Thoracic aorta (tissue), 2 donors: ENCODE data around the gene ENDOD1. TPM values are rescaled to one million over a fixed set of nuclear protein-coding genes. Genes with fewer than 3 reads are reported as not detected.

Experiments used
- ATAC-seq: fragments of 150-250 bp; one replicate; pipeline ENCODE4 v1.8.0; 2017; ENCODE audit warnings: low read depth; ENCODE audit not compliant: insufficient number of reproducible peaks, low FRiP score
- DNase-seq: peaks from one replicate; pipeline ENCODE4 v3.0.0-alpha.2; 2020; ENCODE audit warnings: low spot score
- H3K27ac ChIP-seq, 2 donors: fragments of 200-600 bp; sonication (generic); 1 replicate in 1 of 2; 2 replicates in 1 of 2; pipeline ENCODE4 v1.5.1; 2016; ENCODE audit warnings: mild to moderate bottlenecking in 2 of 2, moderate library complexity in 2 of 2
- H3K27me3 ChIP-seq: fragments of 200-600 bp; sonication (generic); replicated peaks from 2 replicates; pipeline ENCODE4 v1.6.0; 2016; ENCODE audit warnings: mild to moderate bottlenecking; ENCODE audit not compliant: insufficient read depth
- H3K36me3 ChIP-seq: fragments of 200-600 bp; sonication (generic); one replicate; pipeline ENCODE4 v1.5.1; 2016
- H3K4me1 ChIP-seq, 2 donors: fragments of 200-600 bp; sonication (generic); 1 replicate in 1 of 2; 2 replicates in 1 of 2; pipeline versions ENCODE4 v1.5.1 to v1.6.0; 2016; ENCODE audit warnings: low read depth in 2 of 2, mild to moderate bottlenecking in 1 of 2; ENCODE audit not compliant: control insufficient read depth in 1 of 2
- H3K4me3 ChIP-seq: fragments of 200-600 bp; sonication (generic); 2 replicates; pipeline ENCODE4 v1.5.1; 2016; ENCODE audit warnings: mild to moderate bottlenecking
- H3K9me3 ChIP-seq: fragments of 200-600 bp; sonication (generic); 2 replicates; pipeline ENCODE4 v1.5.1; 2016
- CTCF ChIP-seq: fragments of 200-600 bp; sonication (generic); IDR thresholded peaks from one replicate; pipeline ENCODE4 v1.5.1; 2019; ENCODE audit warnings: antibody characterized with exemption
- total RNA-seq, 2 donors: library from RNA; depleted of rRNA; stranded (reverse); fragments of >200 nt; gene quantifications; one replicate each; pipeline versions ENCODE4 v1.1.0 to v1.2.3, GENCODE V29; 2016

ENDOD1 gene
- total RNA-seq, 2 donors from 2014 or later, result 86.9 to 155 TPM

GRCh38 chr11:95137299-95137698 lies 47.7 kb downstream of the ENDOD1 start:
- DNase-seq (no peak), ATAC-seq (no peak)
- no peaks in the 10 kb centered on the region for H3K4me1 ChIP-seq
- no peak overlapping the region for H3K27ac ChIP-seq
- H3K27me3 ChIP-seq, result no peaks in the 10 kb centered on the region
- no peak for TF ChIP-seq CTCF
- no peaks in the 10 kb centered on the region for H3K36me3 ChIP-seq
- no peaks in the 10 kb centered on the region for H3K9me3 ChIP-seq
- H3K4me3 ChIP-seq, result no peak overlapping the region

- no peaks in the 10 kb centered on the region for H3K9me3 ChIP-seq
- no peaks in the 10 kb centered on the region for H3K27me3 ChIP-seq
- no peak overlapping the region for H3K4me3 ChIP-seq
- no peaks in the 10 kb centered on the region for H3K36me3 ChIP-seq
- H3K4me1 ChIP-seq, result no peaks in the 10 kb centered on the region
- no peak overlapping the region for H3K27ac ChIP-seq
- ATAC-seq (no peak), DNase-seq (no peak)
- no peak for TF ChIP-seq CTCF
These were observed 48.8 kb downstream of the ENDOD1 start for GRCh38 chr11:95138448-95138847.

GRCh38 chr11:95140397-95141033 lies 50.9 kb downstream of the ENDOD1 start:
- ATAC-seq (no peak), DNase-seq (no peak)
- Histone ChIP-seq H3K4me1 (peaks cover 0 to 11% of the 10 kb centered on the region in 2 donors), H3K36me3 (no peaks in the 10 kb centered on the region), H3K9me3 (no peaks in the 10 kb centered on the region), H3K27ac (no peak overlapping the region), H3K4me3 (no peak overlapping the region), H3K27me3 (no peaks in the 10 kb centered on the region)
- TF ChIP-seq CTCF, result no peak

- Histone ChIP-seq H3K36me3 (no peaks in the 10 kb centered on the region), H3K4me1 (peaks cover 0 to 11% of the 10 kb centered on the region in 2 donors), H3K27ac (no peak overlapping the region), H3K27me3 (no peaks in the 10 kb centered on the region), H3K9me3 (no peaks in the 10 kb centered on the region), H3K4me3 (no peak overlapping the region)
- DNase-seq (no peak), ATAC-seq (no peak)
- TF ChIP-seq CTCF, result no peak
These were observed 52.8 kb downstream of the ENDOD1 start for GRCh38 chr11:95142431-95142830.

GRCh38 chr11:95143106-95143681 lies 53.5 kb downstream of the ENDOD1 start:
- no peak for DNase-seq
- H3K4me1 ChIP-seq, result peaks cover 0 to 11% of the 10 kb centered on the region in 2 donors
- no peak for TF ChIP-seq CTCF
- H3K4me3 ChIP-seq, result no peak overlapping the region
- no peaks in the 10 kb centered on the region for H3K9me3 ChIP-seq
- H3K36me3 ChIP-seq, result no peaks in the 10 kb centered on the region
- ATAC-seq, result no peak
- no peak overlapping the region for H3K27ac ChIP-seq
- no peaks in the 10 kb centered on the region for H3K27me3 ChIP-seq
